Measurements from ENCODE around the gene RAN. TPM values are rescaled to one million over a fixed set of nuclear protein-coding genes. Genes with fewer than 3 reads are reported as not detected.
A peak's percentile ranks its signal among the peaks of the same experiment; 100 is the strongest.

The RAN gene
- total and polyA plus RNA-seq, 9 of the 15 experiments (the other 6 are each of a cell fraction or from before 2014, with no cell fraction given): 1,687 to 3,820 (median 2,300) TPM

DNA sequence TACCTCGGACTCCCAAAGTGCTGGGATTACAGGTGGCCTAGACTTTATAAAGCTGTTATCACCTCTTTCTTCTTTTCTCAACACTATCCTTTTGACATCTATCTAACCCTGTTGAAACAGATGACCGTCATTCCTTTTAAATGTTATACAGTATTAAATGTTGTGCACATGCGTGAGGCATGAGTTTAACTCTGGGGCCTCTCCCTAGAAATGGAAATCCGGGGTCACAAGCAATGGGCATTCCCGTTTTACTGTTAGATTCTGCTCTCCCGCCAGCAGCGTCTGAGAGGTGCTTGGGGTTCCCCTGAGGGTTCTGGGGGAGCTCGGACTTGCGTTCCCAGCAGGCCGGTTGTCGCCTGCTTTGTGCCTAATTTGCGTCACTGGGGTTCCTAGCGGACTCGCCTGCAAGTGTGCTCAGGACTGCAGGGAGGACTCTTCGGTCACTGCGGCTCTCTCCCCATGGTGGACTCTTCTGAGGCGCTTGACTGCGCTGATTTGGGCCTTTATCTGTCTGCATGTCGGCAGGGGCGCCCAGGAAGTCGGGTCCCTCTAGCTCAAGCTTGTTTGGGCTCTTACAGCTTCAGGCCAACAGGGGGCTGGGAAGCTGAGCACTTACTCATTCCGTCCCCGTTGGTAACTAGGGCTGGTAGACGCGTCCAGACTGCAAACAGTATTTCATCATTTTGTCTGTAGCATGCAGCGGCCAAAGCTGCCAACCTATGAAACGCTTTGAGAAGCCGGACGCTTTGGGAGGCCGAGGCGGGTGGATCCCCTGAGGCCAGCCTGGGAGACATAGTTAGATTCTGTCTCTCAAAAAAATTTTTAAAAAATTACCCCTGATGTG, 1.2 kb upstream of the RAN start (continued):
- TF ChIP-seq ZNF197 (CRISPR knock-in tag; IDR thresholded peaks at IDR 0.05; ENCODE audit: low read depth): 0 out of 2 replicates have a peak, but pooled peaks have one; percentile 54
- TF ChIP-seq ZBTB11 (CRISPR knock-in tag; IDR thresholded peaks at IDR 0.05): no peak; a peak in 1 of 6 replicates
- 0 out of 2 replicates have a peak, but pooled peaks have one; percentile 9 for TF ChIP-seq KLF16 (IDR thresholded peaks at IDR 0.05)
- peak; percentile 85; the same call in 1 of the 2 replicates for TF ChIP-seq NFRKB (IDR thresholded peaks at IDR 0.05; ENCODE audit: low read depth)
- TF ChIP-seq ZBTB12 (CRISPR knock-in tag; IDR thresholded peaks at IDR 0.05): no peak
- TF ChIP-seq ZNF23 (CRISPR knock-in tag; IDR thresholded peaks at IDR 0.05): no peak
- TF ChIP-seq, protein P1, sequence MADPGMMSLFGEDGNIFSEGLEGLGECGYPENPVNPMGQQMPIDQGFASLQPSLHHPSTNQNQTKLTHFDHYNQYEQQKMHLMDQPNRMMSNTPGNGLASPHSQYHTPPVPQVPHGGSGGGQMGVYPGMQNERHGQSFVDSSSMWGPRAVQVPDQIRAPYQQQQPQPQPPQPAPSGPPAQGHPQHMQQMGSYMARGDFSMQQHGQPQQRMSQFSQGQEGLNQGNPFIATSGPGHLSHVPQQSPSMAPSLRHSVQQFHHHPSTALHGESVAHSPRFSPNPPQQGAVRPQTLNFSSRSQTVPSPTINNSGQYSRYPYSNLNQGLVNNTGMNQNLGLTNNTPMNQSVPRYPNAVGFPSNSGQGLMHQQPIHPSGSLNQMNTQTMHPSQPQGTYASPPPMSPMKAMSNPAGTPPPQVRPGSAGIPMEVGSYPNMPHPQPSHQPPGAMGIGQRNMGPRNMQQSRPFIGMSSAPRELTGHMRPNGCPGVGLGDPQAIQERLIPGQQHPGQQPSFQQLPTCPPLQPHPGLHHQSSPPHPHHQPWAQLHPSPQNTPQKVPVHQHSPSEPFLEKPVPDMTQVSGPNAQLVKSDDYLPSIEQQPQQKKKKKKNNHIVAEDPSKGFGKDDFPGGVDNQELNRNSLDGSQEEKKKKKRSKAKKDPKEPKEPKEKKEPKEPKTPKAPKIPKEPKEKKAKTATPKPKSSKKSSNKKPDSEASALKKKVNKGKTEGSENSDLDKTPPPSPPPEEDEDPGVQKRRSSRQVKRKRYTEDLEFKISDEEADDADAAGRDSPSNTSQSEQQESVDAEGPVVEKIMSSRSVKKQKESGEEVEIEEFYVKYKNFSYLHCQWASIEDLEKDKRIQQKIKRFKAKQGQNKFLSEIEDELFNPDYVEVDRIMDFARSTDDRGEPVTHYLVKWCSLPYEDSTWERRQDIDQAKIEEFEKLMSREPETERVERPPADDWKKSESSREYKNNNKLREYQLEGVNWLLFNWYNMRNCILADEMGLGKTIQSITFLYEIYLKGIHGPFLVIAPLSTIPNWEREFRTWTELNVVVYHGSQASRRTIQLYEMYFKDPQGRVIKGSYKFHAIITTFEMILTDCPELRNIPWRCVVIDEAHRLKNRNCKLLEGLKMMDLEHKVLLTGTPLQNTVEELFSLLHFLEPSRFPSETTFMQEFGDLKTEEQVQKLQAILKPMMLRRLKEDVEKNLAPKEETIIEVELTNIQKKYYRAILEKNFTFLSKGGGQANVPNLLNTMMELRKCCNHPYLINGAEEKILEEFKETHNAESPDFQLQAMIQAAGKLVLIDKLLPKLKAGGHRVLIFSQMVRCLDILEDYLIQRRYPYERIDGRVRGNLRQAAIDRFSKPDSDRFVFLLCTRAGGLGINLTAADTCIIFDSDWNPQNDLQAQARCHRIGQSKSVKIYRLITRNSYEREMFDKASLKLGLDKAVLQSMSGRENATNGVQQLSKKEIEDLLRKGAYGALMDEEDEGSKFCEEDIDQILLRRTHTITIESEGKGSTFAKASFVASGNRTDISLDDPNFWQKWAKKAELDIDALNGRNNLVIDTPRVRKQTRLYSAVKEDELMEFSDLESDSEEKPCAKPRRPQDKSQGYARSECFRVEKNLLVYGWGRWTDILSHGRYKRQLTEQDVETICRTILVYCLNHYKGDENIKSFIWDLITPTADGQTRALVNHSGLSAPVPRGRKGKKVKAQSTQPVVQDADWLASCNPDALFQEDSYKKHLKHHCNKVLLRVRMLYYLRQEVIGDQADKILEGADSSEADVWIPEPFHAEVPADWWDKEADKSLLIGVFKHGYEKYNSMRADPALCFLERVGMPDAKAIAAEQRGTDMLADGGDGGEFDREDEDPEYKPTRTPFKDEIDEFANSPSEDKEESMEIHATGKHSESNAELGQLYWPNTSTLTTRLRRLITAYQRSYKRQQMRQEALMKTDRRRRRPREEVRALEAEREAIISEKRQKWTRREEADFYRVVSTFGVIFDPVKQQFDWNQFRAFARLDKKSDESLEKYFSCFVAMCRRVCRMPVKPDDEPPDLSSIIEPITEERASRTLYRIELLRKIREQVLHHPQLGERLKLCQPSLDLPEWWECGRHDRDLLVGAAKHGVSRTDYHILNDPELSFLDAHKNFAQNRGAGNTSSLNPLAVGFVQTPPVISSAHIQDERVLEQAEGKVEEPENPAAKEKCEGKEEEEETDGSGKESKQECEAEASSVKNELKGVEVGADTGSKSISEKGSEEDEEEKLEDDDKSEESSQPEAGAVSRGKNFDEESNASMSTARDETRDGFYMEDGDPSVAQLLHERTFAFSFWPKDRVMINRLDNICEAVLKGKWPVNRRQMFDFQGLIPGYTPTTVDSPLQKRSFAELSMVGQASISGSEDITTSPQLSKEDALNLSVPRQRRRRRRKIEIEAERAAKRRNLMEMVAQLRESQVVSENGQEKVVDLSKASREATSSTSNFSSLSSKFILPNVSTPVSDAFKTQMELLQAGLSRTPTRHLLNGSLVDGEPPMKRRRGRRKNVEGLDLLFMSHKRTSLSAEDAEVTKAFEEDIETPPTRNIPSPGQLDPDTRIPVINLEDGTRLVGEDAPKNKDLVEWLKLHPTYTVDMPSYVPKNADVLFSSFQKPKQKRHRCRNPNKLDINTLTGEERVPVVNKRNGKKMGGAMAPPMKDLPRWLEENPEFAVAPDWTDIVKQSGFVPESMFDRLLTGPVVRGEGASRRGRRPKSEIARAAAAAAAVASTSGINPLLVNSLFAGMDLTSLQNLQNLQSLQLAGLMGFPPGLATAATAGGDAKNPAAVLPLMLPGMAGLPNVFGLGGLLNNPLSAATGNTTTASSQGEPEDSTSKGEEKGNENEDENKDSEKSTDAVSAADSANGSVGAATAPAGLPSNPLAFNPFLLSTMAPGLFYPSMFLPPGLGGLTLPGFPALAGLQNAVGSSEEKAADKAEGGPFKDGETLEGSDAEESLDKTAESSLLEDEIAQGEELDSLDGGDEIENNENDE (IDR thresholded peaks at IDR 0.05; ENCODE audit: low read depth, low read length): no peak
- no peak; the same call in 1 of the 2 replicates for TF ChIP-seq ZNF311 (CRISPR knock-in tag; IDR thresholded peaks at IDR 0.05)
- no peak for TF ChIP-seq XRCC4 (IDR thresholded peaks at IDR 0.05; ENCODE audit: extremely low read depth, insufficient read depth, insufficient read length)
- TF ChIP-seq FOXP1 (CRISPR knock-in tag; IDR thresholded peaks at IDR 0.05): peak; percentile 42; the same call in 1 of the 2 replicates

All from K562 (cell line).